ENCODE measurements around the gene GNG7.
"Not testable (repeated sequence)": the region's sequence is repeated elsewhere in the genome, so short reads cannot be mapped to it uniquely, and the experiment has no call there.

Gene GNG7

GRCh38 chr19:2579678-2580280 is 122.7 kb downstream of the GNG7 start:
- no peak for DNase-seq (ENCODE audit: low read depth in 3 of 3, low spot score in 1 of 3)

DNA sequence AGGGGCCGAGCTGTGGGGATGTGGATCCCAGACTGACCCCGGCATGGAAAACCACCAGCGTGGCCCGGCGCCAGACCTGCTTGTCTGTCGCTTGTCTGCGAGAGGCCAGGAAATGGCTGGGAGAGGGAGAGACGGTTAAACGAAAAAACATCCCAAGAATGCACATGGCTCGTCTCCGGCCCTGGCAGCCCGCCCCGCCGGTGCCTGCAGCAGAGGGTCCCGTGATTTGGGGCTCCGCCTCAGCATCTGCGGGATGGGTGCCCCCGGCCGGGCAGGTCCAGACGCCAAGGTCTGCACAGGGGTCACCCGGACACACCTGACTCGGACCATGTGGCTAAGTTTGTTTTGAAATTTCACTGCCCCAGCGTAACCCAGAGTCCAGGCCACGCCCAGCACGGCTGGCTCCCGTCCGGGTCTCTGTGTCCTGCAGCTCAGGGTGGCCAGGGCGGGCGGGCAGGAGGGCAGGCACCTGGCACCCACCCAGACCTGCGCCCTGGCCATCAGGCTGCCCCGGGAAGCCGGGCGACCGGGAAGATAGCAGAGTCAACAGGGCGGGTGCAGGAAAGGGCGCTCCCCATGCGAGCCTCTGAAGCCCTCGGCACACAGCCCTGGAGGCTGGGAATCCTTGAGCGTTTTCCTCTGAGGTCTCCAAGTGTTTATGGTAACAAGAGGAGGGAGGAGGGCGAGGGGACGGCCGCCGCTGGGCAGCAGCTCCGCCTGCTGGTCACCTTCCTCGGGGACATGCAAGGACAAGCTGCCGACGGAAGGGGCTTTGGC is 123.4 kb downstream of the GNG7 start:
- peak; percentile 31 to 44 (median 38) for DNase-seq (ENCODE audit: low read depth in 3 of 3, low spot score in 1 of 3)

DNA sequence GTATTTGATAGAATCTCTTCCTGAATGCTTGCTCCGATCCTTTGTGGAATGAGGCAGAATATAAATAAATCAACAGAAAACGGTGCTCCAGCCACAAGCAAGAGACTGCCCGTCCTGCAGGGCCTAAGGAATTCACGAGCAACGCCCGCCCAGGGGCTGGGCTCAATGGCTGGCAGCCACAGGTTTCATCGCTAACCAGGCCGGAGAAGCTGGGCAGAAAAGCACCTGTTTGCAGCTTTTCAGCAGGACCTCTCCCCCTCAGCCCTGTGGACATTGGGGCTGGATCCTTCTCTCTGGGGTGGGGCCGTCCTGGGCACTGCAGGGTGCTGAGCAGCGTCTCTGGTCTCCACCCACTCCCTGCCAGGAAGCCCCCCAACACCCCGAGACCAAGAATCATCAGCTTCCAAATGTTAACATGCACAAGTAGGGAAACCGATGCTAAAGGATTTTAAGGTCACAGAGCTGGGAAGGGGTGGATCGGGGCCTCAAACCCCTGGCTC is 124.1 kb downstream of the GNG7 start:
- DNase-seq (ENCODE audit: low read depth in 3 of 3, low spot score in 1 of 3), result no peak

DNA sequence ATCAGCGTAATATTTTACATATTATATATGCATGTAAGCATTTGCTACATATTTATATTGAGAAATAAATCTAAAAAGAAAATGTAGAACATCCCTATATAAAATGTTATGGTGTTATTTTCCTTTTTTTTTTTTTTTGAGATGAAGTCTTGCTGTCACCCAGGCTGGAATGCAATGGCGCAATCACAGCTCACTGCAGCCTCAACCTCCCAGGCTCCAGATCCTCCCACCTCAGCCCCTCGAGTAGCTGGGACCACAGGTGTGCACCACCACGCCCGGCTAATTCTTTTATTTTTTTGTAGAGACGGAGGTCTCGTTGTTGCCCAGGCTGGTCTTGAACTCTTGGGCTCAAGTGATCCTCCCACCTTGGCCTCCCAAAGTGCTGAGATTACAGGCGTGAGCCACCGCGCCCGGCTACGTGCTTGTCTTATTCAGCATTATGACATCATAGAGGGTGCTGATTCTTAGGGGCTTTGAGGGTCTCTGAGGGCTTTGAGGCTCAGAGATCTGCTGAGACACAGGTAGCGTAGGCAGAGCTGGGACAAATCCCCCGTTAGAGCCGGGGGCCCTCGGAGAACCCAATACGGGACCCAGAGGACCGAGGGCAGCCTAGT is 124.7 kb downstream of the GNG7 start:
- no peak for DNase-seq (ENCODE audit: low read depth in 3 of 3, low spot score in 1 of 3)

DNA sequence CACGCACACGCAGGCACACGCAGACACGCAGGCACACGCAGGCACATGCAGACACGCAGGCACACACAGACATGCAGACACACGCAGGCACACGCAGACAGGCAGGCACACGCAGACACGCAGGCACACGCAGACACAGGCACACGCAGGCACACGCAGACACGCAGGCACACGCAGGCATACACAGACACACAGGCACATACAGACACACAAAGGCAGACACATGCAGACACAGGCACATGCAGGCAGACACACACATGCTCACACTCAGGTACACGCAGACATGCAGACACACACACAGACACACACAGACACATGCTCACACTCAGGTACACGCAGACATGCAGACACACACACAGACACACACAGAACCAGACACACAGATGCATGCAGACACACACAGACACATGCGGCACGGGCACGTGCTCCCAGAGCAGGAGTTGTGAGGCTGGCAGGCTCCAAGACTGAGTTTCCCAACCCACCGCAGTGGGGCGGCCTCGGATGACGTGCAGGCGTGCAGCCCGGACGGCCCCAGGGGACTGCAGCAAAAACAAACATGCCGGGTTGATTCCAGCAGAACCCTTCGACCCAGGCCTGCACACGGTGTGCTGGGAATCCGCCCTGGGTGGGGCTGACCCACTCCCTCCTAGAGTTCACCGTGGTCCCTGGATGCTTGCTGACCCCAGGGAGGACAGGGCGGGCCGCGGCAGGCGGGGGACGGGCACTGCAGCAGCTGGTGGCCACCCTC is 126.6 kb downstream of the GNG7 start:
- no peak for DNase-seq (ENCODE audit: low read depth in 3 of 3, low spot score in 1 of 3)

GRCh38 chr19:2574971-2575630 is 127.4 kb downstream of the GNG7 start:
- no peak for DNase-seq (ENCODE audit: low read depth in 3 of 3, low spot score in 1 of 3)

DNA sequence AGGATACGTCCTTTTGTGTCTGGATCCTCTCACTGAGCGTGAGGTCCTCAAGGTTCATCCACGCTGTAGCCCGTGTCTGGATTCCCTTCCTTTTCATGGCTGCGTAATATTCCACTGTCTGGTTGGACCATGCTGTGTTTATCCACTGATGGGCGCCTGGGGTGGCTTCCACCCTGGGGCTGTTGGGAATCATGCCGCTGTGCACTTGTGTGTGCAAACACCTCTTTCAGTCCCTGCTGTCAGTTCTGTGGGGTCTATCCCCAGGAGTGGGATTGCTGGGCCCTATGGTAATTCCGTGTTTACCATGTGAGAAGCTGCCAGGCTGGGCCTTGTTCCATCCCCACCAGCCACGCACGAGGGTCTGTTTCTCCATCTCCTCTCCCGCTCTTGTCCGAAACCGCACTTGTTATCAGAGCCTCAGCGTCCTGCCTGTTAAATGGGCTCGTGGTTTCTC is 128.0 kb downstream of the GNG7 start:
- DNase-seq (ENCODE audit: low read depth in 3 of 3, low spot score in 1 of 3), result no peak

GRCh38 chr19:2573916-2574315 is 128.6 kb downstream of the GNG7 start:
- DNase-seq (ENCODE audit: low read depth in 3 of 3, low spot score in 1 of 3), result no peak

DNA sequence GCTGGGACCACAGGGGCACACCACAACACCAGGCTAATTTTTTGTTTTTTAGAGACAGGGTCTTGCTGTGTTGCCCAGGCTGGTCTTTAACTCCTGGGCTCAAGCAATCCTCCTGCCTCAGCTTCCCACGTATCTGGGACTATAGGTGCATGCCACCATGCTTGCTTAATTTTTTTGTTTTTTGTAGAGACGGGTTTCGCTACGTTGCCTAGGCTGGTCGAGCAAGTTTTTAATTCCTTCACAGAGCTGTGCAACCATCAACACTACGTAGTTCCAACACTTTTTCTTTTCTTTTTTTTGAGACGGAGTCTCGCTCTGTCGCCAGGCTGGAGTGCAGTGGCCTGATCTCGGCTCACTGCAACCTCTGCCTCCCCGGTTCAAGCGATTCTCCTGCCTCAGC is 130.3 kb downstream of the GNG7 start:
- DNase-seq (ENCODE audit: low read depth in 3 of 3, low spot score in 1 of 3), result not testable (repeated sequence)

- DNase-seq (ENCODE audit: low read depth in 3 of 3, low spot score in 1 of 3), result no peak
Measured at GRCh38 chr19:2569596-2570465, 132.7 kb downstream of the GNG7 start.

- DNase-seq (ENCODE audit: low read depth in 3 of 3, low spot score in 1 of 3), result no peak
Measured at GRCh38 chr19:2567996-2568395, 134.5 kb downstream of the GNG7 start.

DNA sequence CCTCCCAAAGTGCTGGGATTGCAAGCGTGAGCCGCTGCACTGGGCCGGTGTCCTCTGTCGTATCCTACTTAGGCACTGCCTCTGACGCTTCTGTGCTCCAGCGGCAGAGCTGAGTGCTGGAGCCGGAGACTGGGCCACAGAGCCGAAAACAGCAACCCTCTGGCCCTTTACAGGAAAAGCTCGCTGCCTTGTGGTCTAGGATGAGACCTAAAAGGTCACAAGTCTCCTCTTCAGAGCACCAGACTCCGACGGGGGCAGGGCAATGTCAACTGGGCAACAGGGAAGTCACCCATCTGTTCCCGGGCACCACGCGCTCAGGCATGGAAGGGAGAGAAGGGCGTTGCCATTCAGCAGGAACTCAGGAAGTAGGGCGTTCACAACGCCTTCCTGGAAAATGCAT is 134.9 kb downstream of the GNG7 start:
- DNase-seq (ENCODE audit: low read depth in 3 of 3, low spot score in 1 of 3), result no peak

- not testable (repeated sequence) for DNase-seq (ENCODE audit: low read depth in 3 of 3, low spot score in 1 of 3)
Measured at GRCh38 chr19:2563546-2563945, 138.9 kb downstream of the GNG7 start.

- DNase-seq (ENCODE audit: low read depth in 3 of 3, low spot score in 1 of 3), result peak; percentile 32 to 47 (median 35)
Measured at GRCh38 chr19:2561895-2562294, 140.6 kb downstream of the GNG7 start.

DNA sequence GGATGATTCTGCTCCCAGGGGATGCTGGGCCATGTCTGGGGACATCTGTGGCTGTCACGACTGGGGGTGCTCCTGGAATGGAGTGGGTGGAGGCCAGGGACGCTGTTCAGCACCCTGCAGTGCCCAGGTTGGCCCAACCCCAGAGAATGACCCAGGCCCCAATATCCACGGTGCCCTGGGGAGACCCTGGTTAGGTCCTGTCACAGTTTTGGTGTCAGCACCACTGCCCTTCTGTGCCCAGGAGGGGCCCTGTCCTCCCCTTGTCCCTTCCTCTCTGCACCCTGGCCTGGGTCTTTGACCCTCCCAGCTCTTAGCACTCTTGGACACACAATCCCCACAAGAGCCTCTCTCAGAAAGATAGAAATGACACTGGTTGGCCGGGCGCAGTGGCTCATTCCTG is 141.3 kb downstream of the GNG7 start:
- DNase-seq (ENCODE audit: low read depth in 3 of 3, low spot score in 1 of 3), result no peak

- no peak for DNase-seq (ENCODE audit: low read depth in 3 of 3, low spot score in 1 of 3)
Measured at GRCh38 chr19:2560369-2560768, 142.1 kb downstream of the GNG7 start.

DNA sequence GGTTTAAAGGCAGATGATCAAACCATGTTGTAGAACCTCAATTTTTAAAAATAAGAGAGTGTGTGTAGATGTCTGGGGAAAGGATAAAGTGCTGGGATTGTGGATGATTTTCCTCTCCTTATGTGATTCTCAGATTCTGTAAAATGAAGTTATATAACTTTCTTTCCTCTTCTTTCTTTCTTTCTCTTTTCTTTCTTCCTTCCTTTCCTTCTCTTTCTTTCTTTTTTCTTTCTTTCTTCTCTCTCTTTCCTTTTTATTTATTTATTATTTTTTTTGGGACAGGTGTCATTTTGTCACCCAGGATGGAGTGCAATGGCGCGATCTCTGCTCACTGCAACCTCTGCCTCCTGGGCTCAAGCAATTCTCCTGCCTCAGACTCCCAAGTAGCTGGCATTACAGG is 144.0 kb downstream of the GNG7 start:
- DNase-seq (ENCODE audit: low read depth in 3 of 3, low spot score in 1 of 3), result no peak

DNA sequence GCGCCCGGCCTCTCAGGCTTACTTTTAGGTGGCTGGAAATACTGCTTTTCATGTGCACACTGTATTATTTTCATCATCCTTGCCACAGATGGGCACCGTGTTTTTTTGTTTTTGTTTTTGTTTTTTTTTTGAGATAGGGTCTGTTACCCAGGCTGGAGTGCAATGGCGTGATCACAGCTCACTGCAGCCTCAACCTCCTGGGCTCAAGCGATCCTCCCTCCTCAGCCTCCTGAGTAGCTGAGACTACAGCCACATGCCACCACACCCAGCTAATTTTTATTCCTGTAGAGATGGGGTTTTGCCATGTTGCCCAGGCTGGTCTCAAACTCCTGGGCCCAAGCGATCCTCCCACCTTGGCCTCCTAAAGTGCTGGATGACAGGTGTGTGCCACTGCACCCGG is 144.4 kb downstream of the GNG7 start:
- not testable (repeated sequence) for DNase-seq (ENCODE audit: low read depth in 3 of 3, low spot score in 1 of 3)

DNA sequence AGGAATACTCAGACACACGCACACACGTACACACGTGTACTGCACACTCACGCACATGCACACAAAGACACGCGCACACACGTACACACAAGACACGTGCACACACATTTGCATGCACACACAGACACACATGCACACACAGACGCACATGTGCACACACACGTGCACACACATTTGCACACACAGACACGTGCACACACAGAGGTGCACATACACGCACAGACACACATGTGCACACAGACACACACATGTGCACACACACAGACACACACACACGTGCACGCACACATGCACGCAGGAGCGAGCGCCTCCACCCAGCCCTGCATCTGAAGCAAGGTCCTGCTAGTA is 145.4 kb downstream of the GNG7 start:
- no peak for DNase-seq (ENCODE audit: low read depth in 3 of 3, low spot score in 1 of 3)
